B cell (primary cell): ENCODE data around the gene ADAMTSL1. TPM values are rescaled to one million over a fixed set of nuclear protein-coding genes. Genes with fewer than 3 reads are reported as not detected.

Experiments
- ATAC-seq: fragments of 200-7000 bp; cut with Tn5 transposase; one replicate; pipeline ENCODE4 v1.10.0; 2021; ENCODE audit warnings: low read depth, mild to moderate bottlenecking, moderate number of reproducible peaks, moderate library complexity
- CTCF ChIA-PET: fragments of 350-600 bp; sonication (Branson Sonifier 250); formaldehyde crosslinking; loops from one replicate; lab custom pipeline; 2021; ENCODE audit warnings: antibody characterized with exemption, inconsistent platforms; lab: Charles Lee
- POLR2A ChIA-PET: fragments of 350-600 bp; sonication (Branson Sonifier 250); formaldehyde crosslinking; loops from one replicate; lab custom pipeline; 2021; ENCODE audit warnings: antibody characterized with exemption; lab: Charles Lee
- DNase-seq: peaks from one replicate; pipeline ENCODE4 v3.0.0; 2013
- H2AFZ ChIP-seq: 2 replicates; pipeline ENCODE4 v1.6.1; 2012; ENCODE audit warnings: mild to moderate bottlenecking, low read depth, low read length; ENCODE audit not compliant: insufficient read depth, poor library complexity, severe bottlenecking
- H3K27ac ChIP-seq, 2 donors: 1 replicate in 1 of 2; 2 replicates in 1 of 2; pipeline ENCODE4 v1.5.1; 2012 to 2013; ENCODE audit warnings: low read length in 2 of 2, mild to moderate bottlenecking in 2 of 2, moderate library complexity in 1 of 2
- H3K27me3 ChIP-seq, 4 experiments: fragments of 200-600 bp in 1 of 4; sonication (generic) in 1 of 4; replicated peaks in 1 of 4; 1 replicate in 2 of 4; 2 replicates in 2 of 4; pipeline versions ENCODE4 v1.6.1 to v1.7.0; 2013 to 2016; ENCODE audit warnings: low read length in 3 of 4, mild to moderate bottlenecking in 2 of 4, mixed read lengths in 1 of 4, moderate library complexity in 1 of 4; ENCODE audit not compliant: insufficient read depth in 4 of 4, control insufficient read depth in 3 of 4; ENCODE audit errors: control extremely low read depth in 1 of 4
- H3K36me3 ChIP-seq, 2 experiments: replicated peaks in 1 of 2; 1 replicate in 1 of 2; 2 replicates in 1 of 2; pipeline versions ENCODE4 v1.6.1 to v1.7.1; 2013; ENCODE audit warnings: low read length in 1 of 2; ENCODE audit not compliant: insufficient read depth in 2 of 2, control insufficient read depth in 1 of 2; ENCODE audit errors: control extremely low read depth in 1 of 2, extremely low read depth in 1 of 2
- H3K4me1 ChIP-seq, 2 donors: fragments of 200-600 bp in 1 of 2; sonication (generic) in 1 of 2; 1 replicate in 1 of 2; 2 replicates in 1 of 2; pipeline versions ENCODE4 v1.5.1 to v1.6.1; 2013 to 2017; ENCODE audit warnings: low read length in 2 of 2; ENCODE audit not compliant: control insufficient read depth in 2 of 2, insufficient read depth in 2 of 2
- H3K4me2 ChIP-seq: replicated peaks from 2 replicates; pipeline ENCODE3; 2012; ENCODE audit warnings: mild to moderate bottlenecking, low read depth, low read length; ENCODE audit not compliant: poor library complexity, severe bottlenecking
- H3K4me3 ChIP-seq, 5 experiments: fragments of 200-600 bp in 1 of 5; sonication (generic) in 1 of 5; 1 replicate in 3 of 5; 2 replicates in 2 of 5; pipeline versions ENCODE4 v1.5.1 to v1.7.0; 2011 to 2016; ENCODE audit warnings: low read length in 4 of 5, mild to moderate bottlenecking in 4 of 5, low read depth in 2 of 5, control low read depth in 1 of 5, moderate library complexity in 1 of 5; ENCODE audit not compliant: insufficient read depth in 1 of 5; ENCODE audit errors: control extremely low read depth in 1 of 5, extremely low read depth in 1 of 5
- H3K79me2 ChIP-seq: fragments of 200-600 bp; sonication (generic); one replicate; pipeline ENCODE4 v1.6.0; 2016; ENCODE audit warnings: low read length; ENCODE audit not compliant: control insufficient read depth, insufficient read depth
- H3K9ac ChIP-seq: fragments of 200-600 bp; sonication (generic); 2 replicates; pipeline ENCODE4 v1.6.1; 2017; ENCODE audit warnings: mild to moderate bottlenecking, low read length, moderate library complexity
- H3K9me3 ChIP-seq, 3 donors: one replicate each; pipeline versions ENCODE4 v1.6.1 to v1.7.1; 2013; ENCODE audit warnings: low read length in 2 of 3; ENCODE audit not compliant: control insufficient read depth in 2 of 3, insufficient read depth in 1 of 3; ENCODE audit errors: control extremely low read depth in 1 of 3
- H4K20me1 ChIP-seq: 2 replicates; pipeline ENCODE4 v1.6.0; 2012; ENCODE audit warnings: mild to moderate bottlenecking, low read length; ENCODE audit not compliant: insufficient read depth, control insufficient read depth, poor library complexity, severe bottlenecking
- H3K27ac Mint-ChIP-seq: one replicate; pipeline ENCODE4 v1.8.0; 2021; ENCODE audit warnings: mixed read lengths
- H3K27me3 Mint-ChIP-seq: one replicate; pipeline ENCODE4 v1.8.0; 2021; ENCODE audit warnings: mixed read lengths
- H3K4me1 Mint-ChIP-seq: one replicate; pipeline ENCODE4 v1.8.0; 2021; ENCODE audit warnings: mixed read lengths
- H3K4me3 Mint-ChIP-seq: one replicate; pipeline ENCODE4 v1.8.0; 2021; ENCODE audit warnings: mixed read lengths
- H3K9me3 Mint-ChIP-seq: one replicate; pipeline ENCODE4 v1.8.0; 2022; ENCODE audit warnings: mixed read lengths; ENCODE audit not compliant: insufficient read depth
- EZH2 ChIP-seq: IDR thresholded peaks from 2 replicates; pipeline ENCODE4 v1.6.1; 2012; ENCODE audit warnings: borderline replicate concordance, low read depth, mild to moderate bottlenecking, moderate library complexity, low read length; ENCODE audit not compliant: insufficient read depth, poor library complexity, severe bottlenecking
- WGBS: methylation state at CpG from one replicate; pipeline ENCODE4 v1.1.5; 2013; ENCODE audit warnings: missing lambda C conversion rate; ENCODE audit not compliant: insufficient coverage; 5-methylcytosine and 5-hydroxymethylcytosine counted together
- intact Hi-C: fragments of 100-400 bp; cut with micrococcal nuclease; formaldehyde crosslinking; loops from one replicate; pipeline ENCODE4 v1.10.0; 2022
- polyA plus RNA-seq: library from polyadenylated mRNA; depleted of rRNA; stranded (reverse); fragments of >200 nt; gene quantifications from 2 replicates; pipeline ENCODE4 v1.2.3, GENCODE V29; 2012
- total RNA-seq, 2 donors: library from RNA; stranded (reverse); fragments of 120-200 nt in 1 of 2; gene quantifications; 1 replicate in 1 of 2; 2 replicates in 1 of 2; pipeline versions ENCODE4 v1.2.3 to v1.2.4, GENCODE V29; 2013 to 2022
- TF ChIP-seq, protein P1 (sequence below): fragments of 200-600 bp; IDR thresholded peaks from one replicate; pipeline ENCODE4 v1.8.0; 2022; ENCODE audit warnings: antibody characterized with exemption, mild to moderate bottlenecking

ADAMTSL1 gene
- total and polyA plus RNA-seq, 2 donors (not counting 1 experiment from before 2014, with no cell fraction given), result not detected

DNA sequence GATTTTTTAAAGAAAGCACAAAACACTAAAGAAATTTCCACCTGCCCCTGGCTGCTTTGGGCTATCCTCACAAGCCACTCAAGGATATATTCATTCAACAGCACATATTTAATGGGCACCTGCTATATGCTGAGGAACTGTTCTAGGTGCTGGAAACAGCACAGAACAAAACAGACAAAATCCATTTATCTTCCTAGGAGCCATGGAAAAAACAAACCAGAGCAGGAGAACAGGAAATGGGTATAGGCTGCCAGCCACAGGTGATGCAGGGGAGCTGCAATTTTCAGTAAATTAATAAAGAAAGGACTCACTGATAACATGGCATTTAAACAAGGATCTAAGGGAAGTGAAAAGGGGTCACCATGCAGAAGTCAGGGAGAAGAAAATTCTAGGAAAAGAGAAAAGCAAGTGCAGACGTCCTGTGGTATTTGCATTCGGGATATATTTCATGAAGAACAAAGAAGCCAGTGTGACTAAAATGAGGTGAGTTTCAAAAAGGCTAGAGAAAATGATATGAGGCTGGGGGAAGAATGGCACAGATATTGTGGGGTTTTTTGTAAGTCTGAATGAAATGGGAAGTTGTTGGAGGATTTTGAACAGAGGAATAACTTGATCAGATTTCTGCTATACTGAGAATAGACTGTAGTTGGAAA lies 152.2 kb downstream of the ADAMTSL1 start:
- TF ChIP-seq EZH2, result no peak
- TF ChIP-seq, protein P1, sequence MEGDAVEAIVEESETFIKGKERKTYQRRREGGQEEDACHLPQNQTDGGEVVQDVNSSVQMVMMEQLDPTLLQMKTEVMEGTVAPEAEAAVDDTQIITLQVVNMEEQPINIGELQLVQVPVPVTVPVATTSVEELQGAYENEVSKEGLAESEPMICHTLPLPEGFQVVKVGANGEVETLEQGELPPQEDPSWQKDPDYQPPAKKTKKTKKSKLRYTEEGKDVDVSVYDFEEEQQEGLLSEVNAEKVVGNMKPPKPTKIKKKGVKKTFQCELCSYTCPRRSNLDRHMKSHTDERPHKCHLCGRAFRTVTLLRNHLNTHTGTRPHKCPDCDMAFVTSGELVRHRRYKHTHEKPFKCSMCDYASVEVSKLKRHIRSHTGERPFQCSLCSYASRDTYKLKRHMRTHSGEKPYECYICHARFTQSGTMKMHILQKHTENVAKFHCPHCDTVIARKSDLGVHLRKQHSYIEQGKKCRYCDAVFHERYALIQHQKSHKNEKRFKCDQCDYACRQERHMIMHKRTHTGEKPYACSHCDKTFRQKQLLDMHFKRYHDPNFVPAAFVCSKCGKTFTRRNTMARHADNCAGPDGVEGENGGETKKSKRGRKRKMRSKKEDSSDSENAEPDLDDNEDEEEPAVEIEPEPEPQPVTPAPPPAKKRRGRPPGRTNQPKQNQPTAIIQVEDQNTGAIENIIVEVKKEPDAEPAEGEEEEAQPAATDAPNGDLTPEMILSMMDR, result no peak
- Histone ChIP-seq H2AFZ (no peak overlapping the region), H3K27ac (no peak overlapping the region), H3K4me1 (no peaks in the 10 kb centered on the region), H3K9ac (no peak overlapping the region), H3K9me3 (no peaks in the 10 kb centered on the region), H3K4me2 (no peak overlapping the region), H3K27me3 (no peaks in the 10 kb centered on the region), H3K36me3 (no peaks in the 10 kb centered on the region), H3K4me3 (no peak overlapping the region), H3K79me2 (no peaks in the 10 kb centered on the region), H4K20me1 (no peaks in the 10 kb centered on the region)
- intact Hi-C loops, result no loop called here
- ATAC-seq (no peak), DNase-seq (no peak)
- no peak overlapping the region for H3K27ac Mint-ChIP-seq
- WGBS, result 77% methylated on average over 2 of the region's 2 CpGs
- ChIA-PET CTCF (no interaction called here), POLR2A (no interaction called here)
- no peaks in the 10 kb centered on the region for H3K9me3 Mint-ChIP-seq
- no peaks in the 10 kb centered on the region for H3K4me1 Mint-ChIP-seq
- H3K4me3 Mint-ChIP-seq, result no peak overlapping the region
- no peaks in the 10 kb centered on the region for H3K27me3 Mint-ChIP-seq

- H3K9me3 ChIP-seq, result no peaks in the 10 kb centered on the region
- no peak overlapping the region for H3K4me3 Mint-ChIP-seq
- H3K27me3 ChIP-seq, result no peaks in the 10 kb centered on the region
- ChIA-PET CTCF (no interaction called here), POLR2A (no interaction called here)
- no CpG with 5 or more reads among the region's 1 CpG for WGBS
- no peaks in the 10 kb centered on the region for H3K4me1 Mint-ChIP-seq
- H3K9me3 Mint-ChIP-seq, result no peaks in the 10 kb centered on the region
- no peak overlapping the region for H3K27ac Mint-ChIP-seq
- H3K79me2 ChIP-seq, result no peaks in the 10 kb centered on the region
- TF ChIP-seq EZH2, result no peak
- TF ChIP-seq, protein P1, result no peak
- H3K9ac ChIP-seq, result no peak overlapping the region
- H2AFZ ChIP-seq, result no peak overlapping the region
- H3K4me1 ChIP-seq, result no peaks in the 10 kb centered on the region
- intact Hi-C loops, result no loop called here
- no peak overlapping the region for H3K4me2 ChIP-seq
- H3K36me3 ChIP-seq, result no peaks in the 10 kb centered on the region
- no peak for DNase-seq
- H4K20me1 ChIP-seq, result no peaks in the 10 kb centered on the region
- no peak overlapping the region for H3K4me3 ChIP-seq
- H3K27me3 Mint-ChIP-seq, result no peaks in the 10 kb centered on the region
- ATAC-seq, result no peak
- no peak overlapping the region for H3K27ac ChIP-seq
Observed at GRCh38 chr9:18629136-18629535, 155.2 kb downstream of the ADAMTSL1 start.
